OCI-LY7 (cell line): ENCODE results near the gene TMEM208. TPM values are rescaled to one million over a fixed set of nuclear protein-coding genes. Genes with fewer than 3 reads are reported as not detected.

Source experiments
- BruUV-seq: library from RNA; stranded (reverse); fragments of 400-500 nt; replicated peaks from 2 replicates; lab custom pipeline; 2021; lab: Mats Ljungman, UMichigan
- CTCF ChIA-PET: fragments of 300-600 bp; sonication (Branson Sonifier 250); formaldehyde crosslinking; loops from one replicate; lab custom pipeline; 2022; ENCODE audit warnings: antibody characterized with exemption; ENCODE audit not compliant: unreplicated experiment; lab: Charles Lee
- POLR2A ChIA-PET: fragments of 300-600 bp; sonication (Branson Sonifier 250); formaldehyde crosslinking; loops from one replicate; lab custom pipeline; 2022; ENCODE audit warnings: antibody characterized with exemption; lab: Charles Lee
- DNase-seq: peaks from one replicate; pipeline ENCODE4 v3.0.0-alpha.2; 2015; ENCODE audit warnings: low spot score
- H2AFZ ChIP-seq: fragments of 200-600 bp; sonication (generic), shearing (Covaris generic); 2 replicates; pipeline ENCODE4 v1.6.1; 2014; ENCODE audit warnings: mild to moderate bottlenecking, antibody characterized with exemption, low read length, moderate library complexity
- H3K27ac ChIP-seq: fragments of 200-600 bp; sonication (generic); 2 replicates; pipeline ENCODE4 v1.5.1; 2014; ENCODE audit warnings: mixed run types, low read depth, mild to moderate bottlenecking, moderate library complexity, low read length, inconsistent platforms; ENCODE audit not compliant: poor library complexity, severe bottlenecking
- H3K36me3 ChIP-seq: fragments of 200-600 bp; sonication (generic); 2 replicates; pipeline ENCODE4 v1.6.1; 2014; ENCODE audit warnings: mild to moderate bottlenecking, antibody characterized with exemption, low read length, moderate library complexity, mixed read lengths; ENCODE audit not compliant: insufficient read depth
- H3K4me1 ChIP-seq: fragments of 200-600 bp; sonication (generic); 2 replicates; pipeline ENCODE4 v1.5.1; 2014; ENCODE audit warnings: mild to moderate bottlenecking, low read length; ENCODE audit not compliant: insufficient read depth, poor library complexity, severe bottlenecking
- H3K4me2 ChIP-seq: fragments of 200-600 bp; sonication (generic); 2 replicates; pipeline ENCODE4 v1.6.1; 2014; ENCODE audit warnings: mild to moderate bottlenecking, low read length
- H3K4me3 ChIP-seq: fragments of 200-600 bp; sonication (generic); 2 replicates; pipeline ENCODE4 v1.5.1; 2014; ENCODE audit warnings: mild to moderate bottlenecking, low read depth, low read length; ENCODE audit not compliant: poor library complexity, severe bottlenecking
- H3K79me2 ChIP-seq: fragments of 200-600 bp; sonication (generic); 2 replicates; pipeline ENCODE4 v1.6.1; 2016; ENCODE audit warnings: low read depth, mild to moderate bottlenecking, low read length, moderate library complexity, mixed read lengths; ENCODE audit not compliant: insufficient read depth
- H3K9me2 ChIP-seq: fragments of 200-600 bp; sonication (generic); 2 replicates; pipeline ENCODE4 v1.6.1; 2016; ENCODE audit warnings: mild to moderate bottlenecking, low read length, mixed read lengths; ENCODE audit not compliant: insufficient read depth
- H3K9me3 ChIP-seq: fragments of 200-600 bp; sonication (generic); 2 replicates; pipeline ENCODE4 v1.6.1; 2014; ENCODE audit warnings: mild to moderate bottlenecking, mixed run types, low read length, mixed read lengths
- H4K20me1 ChIP-seq: fragments of 200-600 bp; sonication (generic); 2 replicates; pipeline ENCODE4 v1.6.1; 2014; ENCODE audit warnings: mild to moderate bottlenecking, antibody characterized with exemption, low read length, moderate library complexity, mixed read lengths; ENCODE audit not compliant: insufficient read depth
- EZH2phosphoT487 ChIP-seq: fragments of 200-600 bp; sonication (generic); IDR thresholded peaks from 2 replicates; pipeline ENCODE4 v1.6.1; 2018; ENCODE audit warnings: low read depth, borderline replicate concordance, mild to moderate bottlenecking, mixed run types, antibody characterized with exemption, low read length, moderate library complexity, mixed read lengths
- intact Hi-C: fragments of 100-400 bp; cut with micrococcal nuclease; formaldehyde crosslinking; loops from one replicate; pipeline ENCODE4 v1.10.0; 2022; ENCODE audit not compliant: unreplicated experiment
- total RNA-seq, 2 experiments: library from RNA; depleted of rRNA in 1 of 2; stranded (reverse); fragments of >200 nt in 1 of 2; shearing (Covaris generic) in 1 of 2; gene quantifications; 2 replicates each; pipeline ENCODE4 v1.2.3, GENCODE V29; 2014 to 2022
- TF ChIP-seq, protein P1 (sequence below): fragments of 200-600 bp; sonication (generic); conservative IDR thresholded peaks from 2 replicates; pipeline ENCODE4 v1.5.1; 2014; ENCODE audit warnings: mild to moderate bottlenecking, antibody characterized with exemption, low read length, moderate library complexity, mixed read lengths

TMEM208 gene
- total RNA-seq, 2 experiments from 2014 or later: 19.9 to 26.4 TPM

GRCh38 chr16:67249178-67250044 lies 22.5 kb downstream of the TMEM208 start:
- no peak overlapping the region; the same call in 1 of the 2 replicates for H2AFZ ChIP-seq
- H3K27ac ChIP-seq: no peak overlapping the region
- BruUV-seq: no TSS peak
- POLR2A ChIA-PET: interaction anchor here (0.7 to 1.7 kb wide), 2 partner anchors 11 to 24 kb away, joined by 3 to 6 read pairs; partner anchors contain the start of gene TMEM208
- H4K20me1 ChIP-seq: no peaks in the 10 kb centered on the region
- peaks cover 33% of the 10 kb centered on the region for H3K4me1 ChIP-seq
- TF ChIP-seq, protein P1, sequence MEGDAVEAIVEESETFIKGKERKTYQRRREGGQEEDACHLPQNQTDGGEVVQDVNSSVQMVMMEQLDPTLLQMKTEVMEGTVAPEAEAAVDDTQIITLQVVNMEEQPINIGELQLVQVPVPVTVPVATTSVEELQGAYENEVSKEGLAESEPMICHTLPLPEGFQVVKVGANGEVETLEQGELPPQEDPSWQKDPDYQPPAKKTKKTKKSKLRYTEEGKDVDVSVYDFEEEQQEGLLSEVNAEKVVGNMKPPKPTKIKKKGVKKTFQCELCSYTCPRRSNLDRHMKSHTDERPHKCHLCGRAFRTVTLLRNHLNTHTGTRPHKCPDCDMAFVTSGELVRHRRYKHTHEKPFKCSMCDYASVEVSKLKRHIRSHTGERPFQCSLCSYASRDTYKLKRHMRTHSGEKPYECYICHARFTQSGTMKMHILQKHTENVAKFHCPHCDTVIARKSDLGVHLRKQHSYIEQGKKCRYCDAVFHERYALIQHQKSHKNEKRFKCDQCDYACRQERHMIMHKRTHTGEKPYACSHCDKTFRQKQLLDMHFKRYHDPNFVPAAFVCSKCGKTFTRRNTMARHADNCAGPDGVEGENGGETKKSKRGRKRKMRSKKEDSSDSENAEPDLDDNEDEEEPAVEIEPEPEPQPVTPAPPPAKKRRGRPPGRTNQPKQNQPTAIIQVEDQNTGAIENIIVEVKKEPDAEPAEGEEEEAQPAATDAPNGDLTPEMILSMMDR: no peak
- no peak for TF ChIP-seq EZH2phosphoT487
- H3K9me2 ChIP-seq: no peaks in the 10 kb centered on the region
- peak overlapping the region; percentile 86 for H3K4me3 ChIP-seq
- H3K79me2 ChIP-seq: no peaks in the 10 kb centered on the region; the same call in 1 of the 2 replicates
- H3K9me3 ChIP-seq: no peaks in the 10 kb centered on the region
- no peaks in the 10 kb centered on the region for H3K36me3 ChIP-seq
- H3K4me2 ChIP-seq: peak overlapping the region; percentile 94
- intact Hi-C loops: no loop called here
- no peak for DNase-seq
- CTCF ChIA-PET: interaction anchor here (0.5 to 1.0 kb wide), 2 partner anchors 9 to 23 kb away, joined by 3 read pairs; partner anchors contain the start of gene TMEM208

DNA sequence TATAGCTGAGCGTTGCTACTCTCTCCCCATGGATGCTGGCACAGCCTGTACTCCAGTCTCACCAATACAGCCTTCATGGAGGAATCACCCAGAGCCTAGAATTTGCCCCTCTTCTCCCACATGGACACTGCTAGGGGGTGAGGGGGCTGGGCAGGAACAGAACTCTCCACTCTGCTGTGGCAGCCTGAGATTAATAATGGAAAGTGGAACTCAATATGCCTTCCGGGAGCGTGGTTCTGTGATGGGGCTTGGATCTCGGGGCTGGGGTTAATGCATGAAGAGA lies 23.1 kb downstream of the TMEM208 start:
- Histone ChIP-seq H2AFZ (no peak overlapping the region), H3K79me2 (no peaks in the 10 kb centered on the region; the same call in 1 of the 2 replicates), H3K4me2 (no peak overlapping the region; the same call in 1 of the 2 replicates), H3K9me2 (no peaks in the 10 kb centered on the region), H3K4me1 (peaks cover 28% of the 10 kb centered on the region), H4K20me1 (no peaks in the 10 kb centered on the region), H3K4me3 (no peak overlapping the region), H3K9me3 (no peaks in the 10 kb centered on the region), H3K36me3 (no peaks in the 10 kb centered on the region), H3K27ac (no peak overlapping the region)
- POLR2A ChIA-PET: interaction anchor here (0.9 to 1.7 kb wide), 2 partner anchors 24 kb away, joined by 3 to 6 read pairs; partner anchors contain the start of gene TMEM208
- TF ChIP-seq, protein P1: no peak
- no peak for TF ChIP-seq EZH2phosphoT487
- intact Hi-C loops: no loop called here
- no peak for DNase-seq
- no TSS peak for BruUV-seq
- CTCF ChIA-PET: interaction anchor here (0.5 kb wide), 1 partner anchor 24 kb away, joined by 3 read pairs; the partner anchor contains the start of gene TMEM208
